DMS153 treated with DMSO at 0.1 percent for 48 hours (cell line): ENCODE measurements around the gene TSN.
"Not testable (repeated sequence)": the region's sequence is repeated elsewhere in the genome, so short reads cannot be mapped to it uniquely, and the experiment has no call there.

Source experiments
- DNase-seq: peaks from one replicate; lab custom pipeline; 2025; ENCODE audit not compliant: unreplicated experiment; lab: John Stamatoyannopoulos, UW

TSN gene

GRCh38 chr2:121796239-121796638 is 40.8 kb downstream of the TSN start:
- DNase-seq, result no peak

DNA sequence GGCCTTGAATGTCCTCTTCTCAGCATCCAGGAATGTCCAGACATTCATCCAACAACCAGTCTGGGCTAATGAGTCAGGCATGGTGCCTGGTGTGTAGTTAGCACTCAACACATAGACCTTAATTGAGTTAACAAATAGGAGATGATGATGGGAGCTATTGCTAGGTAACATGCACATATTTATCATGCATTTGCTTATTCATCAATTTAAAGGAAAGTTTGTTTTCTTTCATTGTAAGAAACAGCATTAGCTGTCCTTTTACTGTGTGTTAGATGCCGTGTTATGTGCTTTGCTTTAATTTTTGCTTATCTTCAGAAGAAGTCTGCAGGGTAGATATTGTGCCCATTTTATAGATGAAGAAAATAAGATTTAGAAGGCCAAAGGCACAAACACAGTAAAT is 43.2 kb downstream of the TSN start:
- DNase-seq, result no peak

DNA sequence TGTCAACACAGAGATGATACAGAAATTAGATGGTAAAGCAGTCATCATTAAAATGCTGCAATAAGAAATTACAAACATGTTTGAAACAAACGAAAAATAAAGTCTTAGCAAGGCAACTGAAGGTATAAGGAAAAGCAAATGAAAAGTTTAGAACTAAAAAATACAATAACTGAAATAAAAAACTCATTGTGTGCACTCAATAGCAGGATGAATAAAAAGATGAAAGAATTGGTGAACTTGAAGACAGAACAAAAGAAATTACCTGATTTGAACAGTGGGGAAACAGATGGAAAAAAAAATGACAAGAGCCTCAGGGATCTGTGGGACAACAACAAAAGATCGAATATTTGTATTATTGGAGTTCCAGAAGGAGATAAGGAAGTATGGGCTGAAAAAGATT is 46.5 kb downstream of the TSN start:
- no peak for DNase-seq

- no peak for DNase-seq
These were observed 48.1 kb downstream of the TSN start for GRCh38 chr2:121803503-121803902.

GRCh38 chr2:121804340-121804739 is 48.9 kb downstream of the TSN start:
- peak; percentile 92 for DNase-seq

DNA sequence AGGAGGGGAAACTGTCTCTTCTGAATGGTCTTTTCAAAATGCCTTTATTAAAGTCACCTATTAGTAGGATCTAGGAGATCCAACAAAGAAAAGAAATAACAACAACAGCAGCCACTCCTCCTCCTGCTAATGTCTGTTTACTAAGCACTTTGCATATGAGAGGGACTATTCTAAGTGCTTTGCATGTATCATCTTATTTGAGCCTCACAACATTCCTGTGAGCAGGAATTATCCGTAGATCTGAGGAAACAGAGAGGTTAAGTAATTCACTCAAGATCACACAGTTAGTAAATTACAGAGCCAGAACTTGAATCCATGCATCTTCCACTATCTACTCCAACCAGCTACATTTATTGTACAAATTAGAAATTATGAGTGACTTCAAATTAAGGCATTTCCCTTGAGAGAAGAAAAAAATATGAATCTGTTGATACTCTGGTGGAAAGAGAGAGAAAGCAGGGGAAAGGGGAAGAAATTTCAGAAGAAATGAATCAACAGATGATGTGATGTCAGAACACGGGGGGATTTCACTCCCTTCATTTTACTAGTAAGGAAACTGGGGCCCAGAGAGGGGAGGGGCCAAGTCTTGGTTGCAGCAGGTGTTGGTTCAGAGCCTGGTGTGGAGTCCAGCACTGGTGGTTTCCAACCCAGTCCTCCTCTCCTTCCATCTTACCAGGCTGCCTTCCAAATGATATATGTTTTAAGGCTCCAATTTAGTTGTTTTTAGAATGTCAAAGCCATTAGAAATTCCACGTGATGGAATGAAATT is 49.7 kb downstream of the TSN start:
- DNase-seq, result no peak

- DNase-seq, result no peak
These were observed 50.3 kb downstream of the TSN start for GRCh38 chr2:121805766-121806143.

- not testable (repeated sequence) for DNase-seq
These were observed 52.3 kb downstream of the TSN start for GRCh38 chr2:121807771-121808170.

GRCh38 chr2:121809607-121810006 is 54.2 kb downstream of the TSN start:
- no peak for DNase-seq

DNA sequence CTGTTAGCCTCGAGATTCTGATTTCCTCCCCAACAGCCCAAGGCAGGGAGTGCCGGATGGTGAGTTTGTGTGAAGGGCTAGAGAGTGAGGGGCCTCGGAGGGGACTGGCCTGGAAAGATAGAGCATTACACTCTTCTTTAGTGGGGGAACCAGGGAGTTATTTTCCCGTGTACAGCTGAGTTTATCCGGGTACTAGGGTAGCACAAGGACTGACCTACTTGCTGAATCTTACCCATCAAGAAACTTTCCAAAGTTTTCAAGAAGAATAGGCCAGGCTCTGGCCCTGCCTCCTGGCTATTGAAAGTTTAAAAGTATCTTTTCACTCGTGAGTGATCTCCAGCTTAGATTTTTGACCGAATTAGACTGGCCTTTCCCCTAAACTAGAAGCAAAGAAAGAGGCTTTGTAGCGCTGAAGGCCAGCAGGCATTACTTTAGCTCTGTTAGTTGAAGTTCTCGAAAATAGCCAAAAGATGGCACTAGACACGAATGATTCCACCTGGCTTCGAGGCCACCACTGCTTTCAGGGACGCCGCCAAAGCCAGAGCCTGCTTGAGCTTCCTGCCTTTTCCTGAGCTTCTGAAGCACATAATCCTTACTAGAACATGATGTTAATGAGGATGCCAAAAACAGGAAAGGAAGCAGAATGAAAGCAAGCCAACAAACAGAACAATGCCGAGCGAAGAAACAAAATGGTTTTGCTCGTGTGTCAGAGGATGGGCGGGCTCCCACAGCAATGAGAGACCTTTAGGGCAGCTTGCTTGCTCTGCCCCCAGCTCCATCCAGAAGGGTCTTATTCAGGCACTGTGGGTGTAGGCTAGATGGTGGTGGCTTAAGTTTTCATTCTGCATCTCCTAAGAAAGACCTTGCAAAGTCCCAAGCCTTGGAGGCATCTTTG is 55.8 kb downstream of the TSN start:
- peak; percentile 72 for DNase-seq

- DNase-seq, result not testable (repeated sequence)
These were observed 57.6 kb downstream of the TSN start for GRCh38 chr2:121813083-121813482.

DNA sequence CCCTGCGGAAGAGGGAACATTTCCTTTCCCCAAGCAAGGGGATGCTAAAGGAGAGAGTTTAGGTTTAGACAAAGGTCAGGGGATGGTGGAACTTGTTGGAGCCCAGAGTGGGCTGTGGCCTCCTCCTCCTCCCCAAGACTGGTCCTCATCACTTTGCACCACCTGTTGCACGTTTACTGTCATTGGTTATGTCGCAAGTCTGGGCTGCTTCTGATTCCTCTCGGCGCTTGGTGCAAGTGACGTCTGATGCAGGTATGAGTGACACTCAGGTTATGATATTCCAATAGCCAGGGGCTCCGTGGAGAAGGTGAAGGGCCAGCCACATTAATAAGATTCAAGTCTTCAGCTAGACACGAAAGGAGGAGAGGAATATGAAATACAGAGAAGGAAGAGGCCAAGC is 59.8 kb downstream of the TSN start:
- DNase-seq, result no peak

- no peak for DNase-seq
These were observed 61.3 kb downstream of the TSN start for GRCh38 chr2:121816797-121817196.

- DNase-seq, result not testable (repeated sequence)
These were observed 61.9 kb downstream of the TSN start for GRCh38 chr2:121817304-121817703.
